HG03108 (cell line): ENCODE results near the gene TMEM106B.
"Not testable (repeated sequence)": the region's sequence is repeated elsewhere in the genome, so short reads cannot be mapped to it uniquely, and the experiment has no call there.

ENCODE experiments used
- ATAC-seq: cut with Tn5 transposase; IDR thresholded peaks from one replicate; pipeline ENCODE4 v1.9.1; 2021; ENCODE audit warnings: moderate library complexity; ENCODE audit not compliant: unreplicated experiment

Gene TMEM106B

GRCh38 chr7:12211054-12211710, at the start of gene TMEM106B:
Gene TMEM106B (plus strand): TSS chr7:12211294. CDS start chr7:12214811, 3,517 bp downstream.
- peak; percentile 96 for ATAC-seq

GRCh38 chr7:12162415-12163113, 48.5 kb upstream of the TMEM106B start:
- no peak for ATAC-seq

GRCh38 chr7:12168065-12168464, 43.0 kb upstream of the TMEM106B start:
- not testable (repeated sequence) for ATAC-seq

GRCh38 chr7:12169981-12170820, 40.9 kb upstream of the TMEM106B start:
- not testable (repeated sequence) for ATAC-seq

GRCh38 chr7:12173671-12174070, 37.4 kb upstream of the TMEM106B start:
- no peak for ATAC-seq

- no peak for ATAC-seq
Measured at GRCh38 chr7:12174931-12175330, 36.2 kb upstream of the TMEM106B start.

- no peak for ATAC-seq
Measured at GRCh38 chr7:12178317-12178716, 32.8 kb upstream of the TMEM106B start.

GRCh38 chr7:12194426-12194825, 16.7 kb upstream of the TMEM106B start:
- ATAC-seq, result no peak

- ATAC-seq, result no peak
Measured at GRCh38 chr7:12196386-12196785, 14.7 kb upstream of the TMEM106B start.

GRCh38 chr7:12199363-12199762, 11.7 kb upstream of the TMEM106B start:
- no peak for ATAC-seq

GRCh38 chr7:12207046-12207445, 4.0 kb upstream of the TMEM106B start:
- no peak for ATAC-seq

- no peak for ATAC-seq
Measured at GRCh38 chr7:12209221-12209620, 1.9 kb upstream of the TMEM106B start.

- ATAC-seq, result peak; percentile 17
Measured at GRCh38 chr7:12210179-12211053, 678 bp upstream of the TMEM106B start.

GRCh38 chr7:12211711-12212485, 804 bp downstream of the TMEM106B start:
- ATAC-seq, result no peak

GRCh38 chr7:12217311-12217710, 6.2 kb downstream of the TMEM106B start:
- ATAC-seq, result no peak

GRCh38 chr7:12220389-12221046, 9.4 kb downstream of the TMEM106B start:
- no peak for ATAC-seq

GRCh38 chr7:12221414-12221813, 10.3 kb downstream of the TMEM106B start:
- ATAC-seq, result no peak

GRCh38 chr7:12222889-12223579, 11.9 kb downstream of the TMEM106B start:
- ATAC-seq, result peak; percentile 73

- ATAC-seq, result not testable (repeated sequence)
Measured at GRCh38 chr7:12225017-12225416, 13.9 kb downstream of the TMEM106B start.
